ENCODE results near the gene SLC30A2. TPM values are rescaled to one million over a fixed set of nuclear protein-coding genes. Genes with fewer than 3 reads are reported as not detected.
"Not testable (repeated sequence)": the region's sequence is repeated elsewhere in the genome, so short reads cannot be mapped to it uniquely, and the experiment has no call there.

Gene SLC30A2
- total and polyA plus RNA-seq, 4 donors = under 0.01 to 0.12 (median 0.05) TPM; not detected in 1

GRCh38 chr1:26094076-26094669 is 48.3 kb upstream of the SLC30A2 start:
- H3K4me1 ChIP-seq (ENCODE audit: control insufficient read depth in 4 of 4, insufficient read depth in 4 of 4, low read length in 3 of 4) = peaks cover 0 to 2% (median under 1%) of the 10 kb centered on the region in 4 donors
- peaks cover 0 to 3% (median 0%) of the 10 kb centered on the region in 4 donors for H3K27me3 ChIP-seq (ENCODE audit: control insufficient read depth in 4 of 4, insufficient read depth in 4 of 4, low read length in 3 of 4)
- H3K9me3 ChIP-seq (ENCODE audit: control insufficient read depth in 4 of 4, low read length in 3 of 4) = no peaks in the 10 kb centered on the region
- no peaks in the 10 kb centered on the region for H3K36me3 ChIP-seq (ENCODE audit: control insufficient read depth in 4 of 4, insufficient read depth in 3 of 4, low read depth in 1 of 4, low read length in 3 of 4)
- no peak overlapping the region for H3K27ac ChIP-seq (ENCODE audit: low read depth in 1 of 2, low read length in 2 of 2)
- TF ChIP-seq CTCF (IDR thresholded peaks at IDR 0.05; ENCODE audit: low read depth, low read length, missing input control) (no peak), HNF4G (IDR thresholded peaks at IDR 0.05) (no peak), FOXA1 (IDR thresholded peaks at IDR 0.05) (no peak), RXRA (IDR thresholded peaks at IDR 0.05) (no peak), EGR1 (IDR thresholded peaks at IDR 0.05; ENCODE audit: low read depth in 2 of 2) (no peak), FOXA2 (IDR thresholded peaks at IDR 0.05) (no peak), SP1 (IDR thresholded peaks at IDR 0.05) (no peak), TAF1 (conservative IDR thresholded peaks at IDR 0.05) (no peak)
- TF ChIP-seq, protein P1, sequence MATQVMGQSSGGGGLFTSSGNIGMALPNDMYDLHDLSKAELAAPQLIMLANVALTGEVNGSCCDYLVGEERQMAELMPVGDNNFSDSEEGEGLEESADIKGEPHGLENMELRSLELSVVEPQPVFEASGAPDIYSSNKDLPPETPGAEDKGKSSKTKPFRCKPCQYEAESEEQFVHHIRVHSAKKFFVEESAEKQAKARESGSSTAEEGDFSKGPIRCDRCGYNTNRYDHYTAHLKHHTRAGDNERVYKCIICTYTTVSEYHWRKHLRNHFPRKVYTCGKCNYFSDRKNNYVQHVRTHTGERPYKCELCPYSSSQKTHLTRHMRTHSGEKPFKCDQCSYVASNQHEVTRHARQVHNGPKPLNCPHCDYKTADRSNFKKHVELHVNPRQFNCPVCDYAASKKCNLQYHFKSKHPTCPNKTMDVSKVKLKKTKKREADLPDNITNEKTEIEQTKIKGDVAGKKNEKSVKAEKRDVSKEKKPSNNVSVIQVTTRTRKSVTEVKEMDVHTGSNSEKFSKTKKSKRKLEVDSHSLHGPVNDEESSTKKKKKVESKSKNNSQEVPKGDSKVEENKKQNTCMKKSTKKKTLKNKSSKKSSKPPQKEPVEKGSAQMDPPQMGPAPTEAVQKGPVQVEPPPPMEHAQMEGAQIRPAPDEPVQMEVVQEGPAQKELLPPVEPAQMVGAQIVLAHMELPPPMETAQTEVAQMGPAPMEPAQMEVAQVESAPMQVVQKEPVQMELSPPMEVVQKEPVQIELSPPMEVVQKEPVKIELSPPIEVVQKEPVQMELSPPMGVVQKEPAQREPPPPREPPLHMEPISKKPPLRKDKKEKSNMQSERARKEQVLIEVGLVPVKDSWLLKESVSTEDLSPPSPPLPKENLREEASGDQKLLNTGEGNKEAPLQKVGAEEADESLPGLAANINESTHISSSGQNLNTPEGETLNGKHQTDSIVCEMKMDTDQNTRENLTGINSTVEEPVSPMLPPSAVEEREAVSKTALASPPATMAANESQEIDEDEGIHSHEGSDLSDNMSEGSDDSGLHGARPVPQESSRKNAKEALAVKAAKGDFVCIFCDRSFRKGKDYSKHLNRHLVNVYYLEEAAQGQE (IDR thresholded peaks at IDR 0.05) = no peak
- TF ChIP-seq, protein P2, sequence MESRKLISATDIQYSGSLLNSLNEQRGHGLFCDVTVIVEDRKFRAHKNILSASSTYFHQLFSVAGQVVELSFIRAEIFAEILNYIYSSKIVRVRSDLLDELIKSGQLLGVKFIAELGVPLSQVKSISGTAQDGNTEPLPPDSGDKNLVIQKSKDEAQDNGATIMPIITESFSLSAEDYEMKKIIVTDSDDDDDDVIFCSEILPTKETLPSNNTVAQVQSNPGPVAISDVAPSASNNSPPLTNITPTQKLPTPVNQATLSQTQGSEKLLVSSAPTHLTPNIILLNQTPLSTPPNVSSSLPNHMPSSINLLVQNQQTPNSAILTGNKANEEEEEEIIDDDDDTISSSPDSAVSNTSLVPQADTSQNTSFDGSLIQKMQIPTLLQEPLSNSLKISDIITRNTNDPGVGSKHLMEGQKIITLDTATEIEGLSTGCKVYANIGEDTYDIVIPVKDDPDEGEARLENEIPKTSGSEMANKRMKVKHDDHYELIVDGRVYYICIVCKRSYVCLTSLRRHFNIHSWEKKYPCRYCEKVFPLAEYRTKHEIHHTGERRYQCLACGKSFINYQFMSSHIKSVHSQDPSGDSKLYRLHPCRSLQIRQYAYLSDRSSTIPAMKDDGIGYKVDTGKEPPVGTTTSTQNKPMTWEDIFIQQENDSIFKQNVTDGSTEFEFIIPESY (IDR thresholded peaks at IDR 0.05) = no peak
- 29% methylated on average over 11 of the region's 11 CpGs for WGBS
- DNase-seq (ENCODE audit: low spot score) = no peak
- H3K9ac ChIP-seq (ENCODE audit: low read depth in 1 of 2, low read length in 2 of 2) = no peak overlapping the region
- no peak overlapping the region for H3K4me3 ChIP-seq (ENCODE audit: low read depth in 1 of 3, low read length in 3 of 3)

DNA sequence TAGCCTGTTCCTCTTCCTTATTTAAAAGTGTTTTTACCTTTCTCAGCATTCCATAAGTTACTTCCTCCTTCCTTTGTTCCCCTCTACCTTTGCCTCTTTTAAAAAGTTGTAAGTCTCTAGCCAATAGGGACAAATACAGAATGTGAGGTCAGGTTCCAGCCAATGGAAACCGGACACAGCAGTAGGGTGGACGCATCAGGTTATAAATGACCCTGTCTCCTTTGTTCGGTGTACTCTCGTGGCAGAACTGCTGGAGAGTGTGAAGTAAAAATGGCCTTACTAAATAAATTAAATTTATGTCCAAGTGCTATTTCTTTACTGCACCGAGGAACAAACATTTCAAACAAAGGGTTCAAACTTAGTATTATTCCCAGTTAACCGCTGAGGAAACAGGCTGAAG is 47.7 kb upstream of the SLC30A2 start:
- WGBS = 36% methylated on average over 6 of the region's 6 CpGs
- H3K9me3 ChIP-seq (ENCODE audit: control insufficient read depth in 4 of 4, low read length in 3 of 4); H3K9ac ChIP-seq (ENCODE audit: low read depth in 1 of 2, low read length in 2 of 2); H3K27ac ChIP-seq (ENCODE audit: low read depth in 1 of 2, low read length in 2 of 2); H3K36me3 ChIP-seq (ENCODE audit: control insufficient read depth in 4 of 4, insufficient read depth in 3 of 4, low read depth in 1 of 4, low read length in 3 of 4); H3K4me1 ChIP-seq (ENCODE audit: control insufficient read depth in 4 of 4, insufficient read depth in 4 of 4, low read length in 3 of 4); DNase-seq (ENCODE audit: low spot score); H3K4me3 ChIP-seq (ENCODE audit: low read depth in 1 of 3, low read length in 3 of 3); H3K27me3 ChIP-seq (ENCODE audit: control insufficient read depth in 4 of 4, insufficient read depth in 4 of 4, low read length in 3 of 4): not testable (repeated sequence)

DNA sequence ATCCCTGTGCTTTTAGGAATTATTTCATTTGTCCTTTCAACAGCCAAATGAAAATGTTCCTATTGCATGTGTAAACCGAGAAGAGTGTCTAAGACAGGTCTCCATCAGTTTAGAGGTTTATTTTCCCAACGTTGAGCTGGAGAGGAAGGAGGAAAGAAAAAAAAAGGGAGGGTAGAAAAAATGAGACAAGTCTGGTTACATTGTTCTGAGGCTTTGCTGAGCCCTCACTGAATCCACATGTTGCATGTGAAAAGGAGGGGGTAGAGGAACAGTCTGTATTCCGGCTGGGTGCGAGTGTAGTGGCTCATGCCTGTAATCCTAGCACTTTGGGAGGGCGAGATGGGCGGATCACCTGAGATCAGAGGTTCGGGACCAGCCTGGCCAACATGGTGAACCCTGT is 46.5 kb upstream of the SLC30A2 start:
- no peak overlapping the region for H3K27ac ChIP-seq (ENCODE audit: low read depth in 1 of 2, low read length in 2 of 2)
- no peaks in the 10 kb centered on the region for H3K9me3 ChIP-seq (ENCODE audit: control insufficient read depth in 4 of 4, low read length in 3 of 4)
- H3K4me1 ChIP-seq (ENCODE audit: control insufficient read depth in 4 of 4, insufficient read depth in 4 of 4, low read length in 3 of 4) = peaks cover 0 to 2% (median under 1%) of the 10 kb centered on the region in 4 donors
- 62% methylated on average over 7 of the region's 7 CpGs for WGBS
- H3K27me3 ChIP-seq (ENCODE audit: control insufficient read depth in 4 of 4, insufficient read depth in 4 of 4, low read length in 3 of 4) = peaks cover 0 to 3% (median 0%) of the 10 kb centered on the region in 4 donors
- no peak overlapping the region for H3K9ac ChIP-seq (ENCODE audit: low read depth in 1 of 2, low read length in 2 of 2)
- H3K4me3 ChIP-seq (ENCODE audit: low read depth in 1 of 3, low read length in 3 of 3) = no peak overlapping the region
- no peak for TF ChIP-seq ATF3 (IDR thresholded peaks at IDR 0.05)
- no peak for TF ChIP-seq FOXA1 (IDR thresholded peaks at IDR 0.05)
- no peak for DNase-seq (ENCODE audit: low spot score)
- H3K36me3 ChIP-seq (ENCODE audit: control insufficient read depth in 4 of 4, insufficient read depth in 3 of 4, low read depth in 1 of 4, low read length in 3 of 4) = no peaks in the 10 kb centered on the region
